CD4-positive, alpha-beta T cell treated with Interleukin-6 at 100 ng/mL for 8 hours (primary cell): ENCODE results near the gene CDKN1B.
"Not testable (repeated sequence)": the region's sequence is repeated elsewhere in the genome, so short reads cannot be mapped to it uniquely, and the experiment has no call there.

Experiments
- DNase-seq: peaks from one replicate; pipeline ENCODE4 v3.0.0-alpha.2; 2020; ENCODE audit warnings: mixed read lengths, low spot score

The CDKN1B gene

GRCh38 chr12:12724421-12725085, 7.4 kb downstream of the CDKN1B start:
- DNase-seq = peak; percentile 20

DNA sequence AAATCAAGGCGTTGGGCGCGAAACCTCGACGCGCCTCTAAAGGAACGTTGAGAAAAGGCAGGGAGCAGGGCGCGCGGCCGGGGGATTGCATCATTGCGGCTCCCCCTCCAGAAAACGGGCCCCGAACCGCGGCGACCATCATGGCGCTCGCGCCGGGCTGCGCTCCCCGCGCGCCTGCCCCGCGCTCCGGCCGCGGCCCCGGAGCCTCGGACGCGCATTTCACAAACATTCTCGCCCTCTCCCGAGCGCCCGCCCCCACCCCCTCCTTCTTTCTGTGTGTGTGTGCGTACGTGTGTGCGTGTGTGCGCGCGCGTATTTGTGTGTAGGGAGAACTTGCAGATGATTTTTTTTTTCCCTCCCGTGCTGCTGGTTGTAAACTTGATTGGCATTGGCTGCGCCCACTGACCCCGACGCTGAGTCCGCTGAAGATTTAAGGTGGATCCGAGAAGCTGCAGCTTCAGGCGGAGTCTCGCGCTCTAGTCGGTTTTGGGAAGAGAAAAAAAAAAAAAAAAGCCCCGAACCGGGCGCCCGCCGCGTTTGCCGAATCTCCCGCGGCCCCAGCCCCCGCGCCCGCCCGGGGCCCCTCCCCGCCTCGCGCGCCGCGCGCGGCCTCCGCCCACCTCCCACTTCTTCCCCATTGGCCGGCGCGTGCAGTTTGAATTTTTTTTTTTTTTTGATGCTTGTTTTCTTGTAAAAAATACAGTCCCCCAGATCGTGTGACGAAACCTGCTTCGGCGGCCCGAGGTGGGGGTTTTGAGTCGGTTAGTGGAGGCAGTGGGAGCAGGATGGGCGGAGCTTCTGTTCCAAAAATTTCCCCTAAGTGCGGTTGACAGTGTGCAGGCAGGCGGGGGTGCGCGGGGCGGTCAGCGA, 8.2 kb downstream of the CDKN1B start:
- DNase-seq = peak; percentile 96

DNA sequence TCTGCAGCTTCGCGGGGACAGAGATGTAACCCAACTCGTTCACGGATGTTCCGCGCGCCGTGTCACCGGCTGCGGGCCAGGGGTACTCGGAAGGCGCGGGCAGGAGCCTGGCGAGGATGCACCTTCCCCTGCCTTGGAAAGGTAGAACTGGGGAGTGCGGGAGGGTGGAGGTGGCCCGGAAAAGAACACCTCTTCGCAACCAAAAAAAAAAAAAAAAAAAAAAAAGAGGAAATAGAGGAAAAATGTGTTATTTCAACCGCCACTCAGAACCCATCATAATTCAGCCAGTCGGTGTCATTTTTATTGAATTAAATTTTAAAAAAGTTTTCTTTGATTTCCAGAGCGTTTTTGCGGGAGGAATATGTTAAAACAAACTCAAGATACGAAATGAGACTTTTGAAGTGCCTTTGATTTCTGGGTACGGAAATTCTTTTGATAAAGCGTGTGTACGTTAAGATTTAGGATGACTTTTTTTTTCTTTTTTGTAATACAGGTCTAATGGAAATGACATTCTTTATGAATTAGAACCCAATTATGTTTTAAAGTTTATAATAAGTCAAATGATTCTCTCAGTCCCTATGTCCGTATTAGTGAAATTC, 8.9 kb downstream of the CDKN1B start:
- no peak for DNase-seq

GRCh38 chr12:12726555-12727093, 9.5 kb downstream of the CDKN1B start:
- DNase-seq = no peak

GRCh38 chr12:12731178-12731577, 14.0 kb downstream of the CDKN1B start:
- no peak for DNase-seq

DNA sequence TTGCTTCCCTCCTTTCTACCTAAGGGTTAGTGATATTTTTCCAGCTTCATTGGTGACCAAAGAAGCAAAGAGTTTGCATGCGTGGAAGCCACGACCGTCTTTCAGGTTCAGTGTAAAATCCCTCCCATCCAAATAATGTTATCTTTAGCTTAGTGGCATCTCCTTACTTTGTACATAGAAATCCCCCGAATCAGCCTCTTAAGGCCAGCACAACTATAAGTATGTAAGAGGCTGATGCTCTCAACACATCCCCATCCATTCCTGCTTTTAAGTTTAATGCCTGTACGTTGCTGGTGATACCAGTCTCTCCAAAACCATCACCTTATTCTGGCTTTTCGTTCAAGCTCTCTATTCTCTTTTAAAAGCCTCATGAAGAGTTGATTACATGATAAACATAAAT, 14.6 kb downstream of the CDKN1B start:
- DNase-seq = no peak

DNA sequence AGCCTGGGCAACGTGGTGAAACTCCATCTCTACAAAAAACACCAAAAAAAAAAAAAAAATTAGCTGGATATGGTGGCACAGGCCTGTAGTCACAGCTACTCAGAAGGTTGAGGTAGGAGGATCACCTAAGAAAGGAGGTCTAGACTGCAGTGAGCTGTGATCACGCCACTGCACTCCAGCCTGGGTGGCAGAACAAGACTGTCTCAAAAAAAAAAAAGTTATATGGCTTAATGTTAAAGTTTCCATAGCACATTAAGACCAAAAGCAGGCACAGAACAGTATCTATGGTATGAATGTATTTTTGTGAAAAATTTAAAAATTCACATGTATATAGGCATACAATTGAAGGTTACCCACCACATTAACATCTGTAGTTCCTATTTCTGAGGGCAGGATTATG, 15.9 kb downstream of the CDKN1B start:
- DNase-seq = no peak

DNA sequence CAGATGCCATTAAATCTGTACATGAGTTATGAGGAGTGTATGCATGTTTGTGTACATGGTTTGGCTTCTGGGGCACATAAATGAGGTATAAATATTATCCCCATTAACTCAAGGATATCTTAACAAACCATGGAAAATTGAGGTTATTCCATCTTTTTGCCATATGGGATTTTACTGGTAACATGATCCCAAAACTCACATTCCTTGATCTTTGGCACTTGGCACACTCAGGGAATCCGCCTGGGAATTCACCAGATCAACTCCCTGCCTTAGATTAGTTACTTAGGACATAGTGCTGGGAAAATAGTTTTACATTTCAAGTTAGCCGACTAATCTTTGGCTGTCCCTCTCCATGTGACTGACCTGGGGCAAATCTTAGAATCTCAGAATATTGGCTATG, 16.9 kb downstream of the CDKN1B start:
- no peak for DNase-seq

- DNase-seq = no peak
Observed at GRCh38 chr12:12734561-12735071, 17.4 kb downstream of the CDKN1B start.

GRCh38 chr12:12735301-12735700, 18.1 kb downstream of the CDKN1B start:
- DNase-seq = no peak

- peak; percentile 66 for DNase-seq
Observed at GRCh38 chr12:12736759-12737676, 19.9 kb downstream of the CDKN1B start.

DNA sequence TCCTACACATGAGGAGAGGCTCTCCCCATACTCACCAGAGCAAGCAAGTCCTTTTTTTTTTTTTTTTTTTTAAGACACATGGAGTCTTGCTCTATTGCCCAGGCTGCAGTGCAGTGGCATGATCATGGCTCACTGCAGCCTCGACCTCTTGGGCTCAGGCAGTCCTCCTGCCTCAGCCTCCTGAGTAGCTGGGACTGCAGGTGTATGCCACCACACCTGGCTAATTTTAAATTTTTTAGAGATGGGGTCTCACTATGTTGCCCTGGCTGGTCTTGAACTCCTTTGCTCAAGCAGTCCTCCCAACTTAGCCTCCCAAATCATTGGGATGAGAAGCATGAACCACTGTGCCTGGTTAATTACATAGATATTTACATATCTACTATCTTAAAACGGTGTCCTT, 21.0 kb downstream of the CDKN1B start:
- DNase-seq = not testable (repeated sequence)

DNA sequence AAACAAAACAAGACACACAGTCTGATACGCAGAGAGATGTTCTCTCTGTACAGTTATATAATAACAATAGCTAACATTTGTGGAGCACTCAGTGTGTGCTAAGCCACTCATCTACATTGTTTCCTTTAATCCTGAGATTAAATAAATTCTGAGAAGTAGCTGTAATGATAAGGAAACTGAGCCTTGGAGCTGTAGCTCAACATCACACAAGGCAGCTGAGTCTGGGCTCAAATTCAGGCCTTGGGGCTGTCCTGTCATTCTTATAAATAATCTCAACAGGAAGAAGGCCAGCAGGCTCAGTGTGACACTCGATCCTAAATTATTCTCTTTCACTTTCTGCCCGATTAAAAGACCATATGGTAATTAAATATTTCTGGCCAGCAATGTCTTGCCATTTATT, 24.5 kb downstream of the CDKN1B start:
- DNase-seq = no peak

DNA sequence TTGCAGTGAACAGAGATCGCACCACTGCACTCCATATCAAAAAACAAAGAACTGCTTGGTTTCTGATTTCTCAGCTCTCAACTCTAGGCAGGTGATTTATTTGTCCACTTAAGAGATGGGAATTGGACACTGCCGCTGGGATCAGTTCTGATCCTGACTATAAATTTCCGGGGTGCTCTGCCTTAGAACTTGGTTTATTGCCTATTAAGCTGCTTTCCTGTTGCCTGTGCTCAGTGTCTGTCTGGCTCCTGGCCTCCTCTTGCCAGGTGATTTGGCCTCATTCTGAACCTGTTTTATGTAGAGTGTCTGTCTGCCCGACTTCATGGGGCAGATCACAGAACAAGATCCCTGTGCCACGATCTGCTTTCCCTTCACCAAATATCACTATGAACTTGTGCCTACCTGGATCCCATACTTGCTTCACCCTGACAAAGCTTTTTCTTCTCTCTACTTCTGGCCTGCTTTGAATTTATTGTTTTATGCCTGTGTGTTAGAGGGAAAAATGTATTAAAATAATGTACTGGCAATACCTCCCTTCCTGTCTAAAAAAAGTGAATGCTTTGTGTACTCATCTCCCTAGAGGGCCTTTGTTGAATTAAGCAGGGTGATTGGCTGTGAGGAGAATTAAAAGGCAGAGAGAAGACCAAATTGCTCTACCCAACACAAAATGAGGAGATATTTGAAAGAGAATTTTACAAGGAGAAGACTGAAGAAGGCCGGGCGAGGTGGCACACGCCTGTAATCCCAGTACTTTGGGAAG, 27.6 kb downstream of the CDKN1B start:
- DNase-seq = no peak

DNA sequence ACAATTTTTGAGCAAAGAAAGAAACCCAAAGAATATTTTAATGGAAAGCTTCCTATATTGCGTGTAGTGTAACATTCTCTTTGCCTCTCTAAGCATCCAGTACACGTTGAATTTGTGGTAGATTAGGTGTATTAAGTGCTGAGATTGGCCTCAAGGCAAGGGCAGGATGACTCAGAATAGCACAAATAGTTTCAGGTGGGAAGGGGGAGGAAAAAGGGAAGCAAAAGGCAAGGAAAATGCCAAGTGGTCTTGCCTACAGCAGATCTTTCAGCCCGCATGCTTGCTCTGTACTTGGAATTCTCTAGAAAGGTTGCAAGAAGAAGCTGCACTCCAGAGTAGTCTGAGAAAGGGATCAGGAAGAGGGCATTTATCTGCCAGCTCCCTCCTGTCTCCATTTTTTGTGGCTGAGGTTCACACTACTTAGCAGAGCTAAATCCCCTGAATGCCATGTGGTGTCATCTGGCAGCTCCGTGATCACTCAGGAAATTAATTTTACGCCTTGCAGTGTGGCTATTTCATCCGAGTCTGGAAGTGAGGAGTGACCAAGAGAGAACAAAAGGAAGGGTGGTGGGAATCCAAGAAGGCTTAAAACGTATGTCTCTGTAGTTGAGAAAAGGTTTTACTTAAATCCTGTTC, 28.5 kb downstream of the CDKN1B start:
- DNase-seq = no peak

DNA sequence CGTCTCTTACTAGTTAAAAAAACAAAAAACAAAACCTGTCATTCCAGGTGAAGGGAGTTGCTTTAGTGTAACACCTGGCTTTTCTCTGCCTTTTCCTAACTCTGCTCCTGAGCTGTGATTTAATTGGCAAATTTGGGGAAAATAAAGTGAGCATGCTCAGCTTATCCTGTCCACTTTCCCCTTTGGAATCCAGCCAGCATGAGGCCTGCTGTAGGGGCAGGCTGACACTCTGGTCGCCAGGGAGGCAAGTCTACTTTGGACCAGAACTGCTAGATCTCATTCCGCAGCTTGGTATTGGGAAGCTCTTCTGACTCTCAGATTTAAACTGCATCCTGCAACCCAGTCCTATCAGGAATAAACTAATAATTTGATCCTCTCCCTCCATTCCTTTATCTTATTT, 30.1 kb downstream of the CDKN1B start:
- DNase-seq = no peak

DNA sequence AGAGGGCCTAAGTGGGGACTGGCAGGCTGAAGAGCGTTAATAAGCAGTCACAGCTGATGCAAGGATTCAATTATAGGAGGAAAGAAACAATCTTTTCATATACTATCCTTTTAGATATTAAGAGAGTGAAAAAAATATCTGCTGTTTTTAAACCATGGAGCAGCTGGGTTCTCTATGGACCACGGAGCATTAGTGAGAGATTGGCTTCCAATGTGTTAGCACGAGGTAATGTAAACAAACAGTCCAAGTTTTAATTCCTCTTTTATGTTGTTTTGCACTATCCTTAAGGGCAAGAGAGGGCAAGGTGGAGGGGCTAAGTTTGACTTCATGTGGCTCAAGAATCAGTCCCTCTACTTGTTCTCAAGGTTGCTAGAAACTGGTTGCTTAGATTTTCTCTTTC, 30.9 kb downstream of the CDKN1B start:
- no peak for DNase-seq

DNA sequence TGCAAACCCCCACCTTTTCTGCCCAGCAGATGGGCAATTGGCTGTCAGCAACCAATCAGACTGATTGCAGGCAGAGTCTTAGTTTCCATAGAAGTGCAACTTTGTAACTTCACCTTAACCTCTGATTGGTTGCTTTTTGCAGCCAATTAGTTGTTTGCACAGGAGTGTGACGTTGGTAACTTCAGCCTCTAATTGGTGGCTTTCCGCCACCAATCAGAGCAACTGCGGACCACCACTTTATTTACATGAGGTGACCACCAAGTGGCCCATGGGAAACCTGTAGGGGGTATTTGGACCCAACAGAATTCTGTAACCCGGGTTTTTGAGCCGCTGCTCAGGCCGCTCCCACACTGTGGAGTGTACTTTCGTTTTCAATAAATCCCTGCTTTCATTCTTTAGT, 32.3 kb downstream of the CDKN1B start:
- no peak for DNase-seq

DNA sequence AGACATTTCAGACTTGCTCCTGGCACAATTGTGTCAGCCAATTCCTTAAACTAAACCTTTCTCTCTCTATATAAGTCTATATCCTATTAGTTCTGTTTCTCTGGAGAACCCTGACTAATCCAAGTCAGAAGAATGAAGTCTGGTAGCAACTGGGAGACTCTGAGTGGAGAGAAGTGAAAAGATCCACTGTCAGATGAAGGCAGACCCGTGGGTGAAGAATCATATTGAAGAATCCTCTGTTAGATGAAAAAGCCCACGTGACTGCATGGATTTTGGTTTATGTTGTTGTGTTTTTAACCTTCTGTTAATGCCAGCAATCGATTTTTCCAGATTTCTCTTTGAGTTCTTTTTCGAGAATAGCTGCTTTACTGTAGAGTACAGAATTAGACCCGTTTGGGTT, 38.8 kb downstream of the CDKN1B start:
- no peak for DNase-seq

GRCh38 chr12:12757121-12757520, 40.0 kb downstream of the CDKN1B start:
- DNase-seq = no peak
